ENCODE data around the gene RNLS.

The RNLS gene

GRCh38 chr10:88477343-88478085 is 105.6 kb downstream of the RNLS start:
- DNase-seq (ENCODE audit: low read depth in 2 of 2) = no peak

DNA sequence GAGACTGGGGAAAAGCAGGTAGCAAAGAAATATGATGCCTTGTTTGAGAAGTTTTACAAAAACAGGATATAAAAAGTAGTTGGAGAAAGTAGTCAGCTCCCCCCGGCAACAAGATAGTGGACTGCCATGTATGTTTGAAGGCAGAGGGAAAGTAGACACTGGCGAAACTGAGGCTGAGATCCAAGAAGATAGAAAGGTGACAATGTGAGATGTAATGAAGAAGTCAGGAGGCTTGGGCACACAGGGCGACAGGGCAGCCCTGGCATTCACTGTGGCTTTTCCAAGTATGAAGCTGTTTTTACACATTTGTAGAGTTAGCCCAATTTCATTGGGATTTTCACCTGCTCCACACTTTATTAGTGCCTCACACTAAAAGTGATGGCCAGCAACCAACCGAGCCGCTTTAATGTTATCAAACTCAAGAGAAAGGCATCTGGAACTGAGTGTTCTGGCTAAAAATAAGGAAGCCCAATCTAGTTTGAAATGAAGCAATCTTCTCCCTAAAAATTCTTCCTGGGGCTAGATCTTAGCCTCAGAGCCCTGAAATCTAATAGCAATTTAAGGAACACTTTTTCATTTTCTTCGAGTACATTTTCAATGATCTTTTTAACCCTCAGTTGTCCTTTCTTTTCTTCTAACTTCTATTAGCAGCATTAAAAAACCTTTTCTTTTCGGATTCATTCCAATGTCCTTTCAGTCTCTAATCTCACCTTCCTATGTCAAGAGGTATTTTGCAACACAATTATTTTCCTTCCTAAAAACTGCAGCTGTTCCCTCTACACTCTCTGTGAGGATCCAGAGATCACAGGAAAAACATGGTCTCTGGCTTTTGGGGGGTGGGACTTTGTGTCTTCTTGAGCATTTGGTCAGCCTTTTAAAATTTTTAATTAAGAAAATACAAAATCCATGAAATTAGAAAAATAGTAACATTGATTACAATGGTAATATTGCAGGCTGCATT is 108.0 kb downstream of the RNLS start:
- DNase-seq (ENCODE audit: low read depth in 2 of 2) = no peak

GRCh38 chr10:88473989-88474883 is 108.9 kb downstream of the RNLS start:
- no peak for DNase-seq (ENCODE audit: low read depth in 2 of 2)

GRCh38 chr10:88472540-88472939 is 110.6 kb downstream of the RNLS start:
- DNase-seq (ENCODE audit: low read depth in 2 of 2) = no peak

DNA sequence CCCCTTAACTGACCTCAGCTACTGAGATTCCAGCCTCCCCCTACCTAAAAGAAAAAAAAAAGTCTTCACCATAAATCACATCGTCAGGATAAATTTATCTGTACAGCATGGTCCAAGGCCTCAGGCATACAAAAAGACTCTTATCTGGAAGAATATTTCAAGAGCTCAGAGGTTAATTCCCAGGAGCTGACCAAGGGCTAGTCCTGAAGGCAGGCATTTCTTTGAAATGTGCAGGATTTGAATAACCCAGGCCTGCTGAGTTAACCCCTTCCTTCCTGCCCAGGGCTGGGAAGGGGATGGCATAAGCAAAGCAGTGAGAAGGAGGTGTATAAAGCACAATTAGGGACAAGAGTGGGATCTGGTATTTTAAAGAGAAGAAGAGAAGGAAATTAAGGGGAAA is 111.2 kb downstream of the RNLS start:
- no peak for DNase-seq (ENCODE audit: low read depth in 2 of 2)

DNA sequence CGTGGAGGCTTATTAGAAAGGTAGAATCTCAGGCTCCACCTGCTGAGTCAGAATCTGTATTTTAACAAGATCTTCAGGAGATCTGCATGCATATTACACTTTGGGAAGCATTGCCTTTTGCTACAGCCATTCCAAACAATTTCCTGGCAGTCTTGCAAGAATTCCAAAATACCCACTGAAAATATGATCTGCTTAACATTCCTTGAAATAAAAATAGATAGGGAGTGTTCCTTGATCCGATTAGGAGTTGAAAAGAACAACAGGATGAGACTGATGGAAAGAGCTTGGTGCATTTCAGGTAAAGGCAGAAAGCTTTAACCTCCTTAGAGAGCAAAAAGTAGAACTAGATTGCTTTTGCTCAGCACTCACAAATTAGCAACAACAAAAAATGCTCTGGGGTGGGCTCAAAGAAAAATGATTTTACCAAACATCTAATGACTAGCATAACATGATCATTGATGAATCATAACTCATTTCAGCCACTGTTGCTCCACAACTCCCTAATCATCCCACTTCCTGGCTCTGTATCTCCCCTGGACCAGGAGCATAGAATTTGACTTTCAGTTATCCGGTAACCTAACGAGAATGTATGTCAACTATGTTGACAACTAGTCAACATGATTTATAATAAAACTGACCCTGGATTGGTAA is 115.2 kb downstream of the RNLS start:
- DNase-seq (ENCODE audit: low read depth in 2 of 2) = no peak

DNA sequence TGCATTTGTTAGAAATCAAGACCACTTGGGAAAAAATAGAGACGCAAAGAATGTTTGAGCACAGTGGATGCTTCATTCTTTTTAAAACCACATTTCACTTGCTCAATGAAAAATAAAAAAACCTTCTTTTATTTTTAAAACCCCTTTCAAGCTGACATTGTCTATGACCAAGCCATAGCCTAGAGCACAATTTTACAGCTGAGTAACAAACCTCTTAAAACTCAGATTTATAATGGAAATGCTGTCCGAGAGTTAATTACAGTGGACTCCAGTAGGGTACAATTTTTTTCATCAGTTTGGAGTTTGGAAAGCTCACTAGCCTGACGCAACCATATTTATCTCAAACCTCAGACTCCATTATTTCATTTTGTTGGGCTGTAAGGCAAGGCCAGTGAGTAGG is 116.3 kb downstream of the RNLS start:
- DNase-seq (ENCODE audit: low read depth in 2 of 2) = no peak

GRCh38 chr10:88465765-88466164 is 117.4 kb downstream of the RNLS start:
- no peak for DNase-seq (ENCODE audit: low read depth in 2 of 2)

DNA sequence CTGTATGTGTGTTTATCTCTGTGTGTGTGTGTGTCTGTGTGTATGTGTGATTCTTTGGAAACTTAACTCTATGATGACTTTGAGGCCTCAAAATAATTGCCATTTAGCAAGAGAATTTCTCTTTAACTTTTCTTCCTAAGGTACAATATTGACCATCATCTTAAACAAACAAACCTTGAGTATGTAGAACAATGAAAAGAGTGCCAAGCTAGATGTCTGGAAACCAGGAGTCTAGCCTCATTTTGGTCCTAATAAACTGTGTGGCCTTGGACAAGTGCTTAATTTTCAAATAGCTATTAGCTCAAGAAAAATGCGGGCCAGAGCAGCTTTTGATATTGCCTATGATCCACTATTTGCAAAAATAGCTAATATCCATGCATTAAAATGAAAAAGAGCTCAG is 119.3 kb downstream of the RNLS start:
- DNase-seq (ENCODE audit: low read depth in 2 of 2) = no peak

DNA sequence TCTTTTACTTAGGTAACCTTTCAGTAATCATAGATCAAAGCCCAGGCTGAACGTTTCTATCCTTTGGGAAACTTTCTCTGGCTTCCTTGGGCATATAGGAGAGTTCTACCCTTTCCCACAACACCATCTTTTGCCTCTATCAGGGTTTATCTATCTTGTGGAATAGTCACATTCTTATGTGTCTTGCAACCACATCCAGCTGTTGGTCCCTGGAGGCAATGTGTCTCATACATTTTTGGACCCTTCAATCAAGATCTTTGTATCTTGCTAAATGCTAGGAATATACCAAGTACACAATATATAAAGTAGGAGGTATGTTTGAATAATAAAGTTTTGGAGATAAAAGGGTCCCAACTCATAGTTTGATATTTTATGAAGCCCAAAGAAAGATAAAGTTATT is 121.7 kb downstream of the RNLS start:
- no peak for DNase-seq (ENCODE audit: low read depth in 2 of 2)

DNA sequence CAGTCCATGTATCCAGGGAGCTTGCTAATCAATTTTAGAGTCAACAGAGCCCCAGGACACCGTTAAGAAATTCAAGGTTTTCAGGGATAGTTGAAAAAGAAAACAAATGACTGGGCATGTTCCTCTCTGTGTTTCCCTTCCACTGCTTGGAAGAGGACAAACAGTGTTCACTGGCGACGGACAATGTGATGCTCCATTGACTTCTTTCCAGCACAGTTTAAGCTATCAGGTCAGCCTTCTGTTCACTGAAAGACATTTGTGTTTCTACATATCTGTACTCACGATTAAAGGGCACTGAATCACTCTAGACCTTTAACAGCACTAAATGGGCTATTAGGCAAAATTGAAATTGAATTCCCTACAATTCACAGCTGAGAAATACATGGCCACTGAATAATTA is 123.6 kb downstream of the RNLS start:
- no peak for DNase-seq (ENCODE audit: low read depth in 2 of 2)

DNA sequence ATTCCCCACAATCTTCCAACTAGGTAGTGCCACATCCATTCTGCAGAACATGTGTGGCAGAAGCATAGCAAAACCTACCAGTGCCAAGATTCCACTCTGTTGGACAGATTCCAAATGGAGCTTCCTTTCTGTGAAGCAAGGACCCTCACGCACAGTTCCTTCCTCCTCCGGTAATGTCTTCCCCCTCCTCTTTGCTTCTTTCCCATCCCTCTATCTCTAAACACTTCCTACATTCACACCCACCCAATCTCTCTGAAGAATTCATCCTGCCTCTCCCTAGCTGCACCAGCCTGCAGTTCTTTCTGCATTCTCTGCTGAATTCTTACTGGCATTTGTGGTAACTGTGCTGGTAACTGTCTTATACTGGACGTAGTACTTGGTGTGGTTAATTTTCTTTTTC is 124.9 kb downstream of the RNLS start:
- no peak for DNase-seq (ENCODE audit: low read depth in 2 of 2)

DNA sequence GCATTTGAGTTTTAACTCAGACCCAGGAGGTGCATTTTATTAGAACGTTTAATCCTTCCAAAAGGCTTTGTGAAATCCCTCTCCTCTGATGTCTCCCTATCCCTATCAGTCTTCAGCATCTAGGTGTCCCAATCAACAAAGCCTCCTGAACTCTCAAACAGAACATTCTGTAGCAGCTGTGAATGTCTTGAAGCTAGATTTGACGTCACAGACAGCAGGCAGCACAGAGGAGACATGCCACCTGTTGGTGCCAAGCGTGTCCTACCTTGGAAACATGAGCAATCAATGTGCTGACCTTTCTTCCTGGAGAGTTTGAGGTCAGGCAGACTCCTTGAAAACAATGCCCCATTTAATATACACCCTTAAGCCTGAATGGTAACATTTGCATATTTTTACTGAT is 125.5 kb downstream of the RNLS start:
- DNase-seq (ENCODE audit: low read depth in 2 of 2) = no peak

DNA sequence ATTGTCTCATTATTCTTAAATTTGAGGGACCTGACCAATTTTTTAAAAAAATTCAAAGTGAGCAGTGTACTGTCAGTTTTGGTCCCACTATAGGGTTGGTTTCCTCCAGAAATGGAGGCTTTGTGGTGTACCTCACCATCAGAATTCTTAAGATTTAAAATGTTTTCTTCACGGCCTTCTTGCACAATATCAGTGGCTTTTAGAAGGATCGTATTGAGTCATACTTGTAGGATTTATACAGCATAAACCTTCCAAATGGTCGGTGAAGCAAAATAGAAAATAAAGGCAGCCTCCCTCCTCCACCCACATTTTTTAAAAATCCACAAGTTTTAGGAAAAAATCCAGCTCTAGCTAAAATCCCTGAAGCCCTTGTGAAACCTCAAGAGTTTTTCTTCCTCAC is 126.4 kb downstream of the RNLS start:
- no peak for DNase-seq (ENCODE audit: low read depth in 2 of 2)

GRCh38 chr10:88455831-88456230 is 127.3 kb downstream of the RNLS start:
- no peak for DNase-seq (ENCODE audit: low read depth in 2 of 2)

GRCh38 chr10:88450201-88450600 is 132.9 kb downstream of the RNLS start:
- DNase-seq (ENCODE audit: low read depth in 2 of 2) = no peak

DNA sequence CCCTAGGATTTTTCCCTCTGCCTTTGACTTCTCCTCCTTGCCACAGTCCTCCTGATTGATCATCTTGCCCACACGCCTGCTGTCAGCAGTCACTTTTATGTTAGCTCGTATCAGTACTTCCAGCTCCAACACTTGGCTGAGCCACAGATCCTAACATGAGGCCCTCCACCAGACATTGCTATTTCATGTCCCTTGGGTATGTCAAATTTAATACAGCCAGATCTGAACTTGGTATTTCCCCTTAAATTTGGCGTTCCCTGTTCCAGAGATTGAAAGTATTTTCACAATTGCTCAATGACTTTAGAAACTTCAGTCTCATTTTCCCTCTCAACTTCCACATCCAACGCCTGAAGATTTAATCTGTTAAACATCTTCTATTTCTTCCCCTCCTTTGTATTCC is 140.4 kb downstream of the RNLS start:
- no peak for DNase-seq (ENCODE audit: low read depth in 2 of 2)

DNA sequence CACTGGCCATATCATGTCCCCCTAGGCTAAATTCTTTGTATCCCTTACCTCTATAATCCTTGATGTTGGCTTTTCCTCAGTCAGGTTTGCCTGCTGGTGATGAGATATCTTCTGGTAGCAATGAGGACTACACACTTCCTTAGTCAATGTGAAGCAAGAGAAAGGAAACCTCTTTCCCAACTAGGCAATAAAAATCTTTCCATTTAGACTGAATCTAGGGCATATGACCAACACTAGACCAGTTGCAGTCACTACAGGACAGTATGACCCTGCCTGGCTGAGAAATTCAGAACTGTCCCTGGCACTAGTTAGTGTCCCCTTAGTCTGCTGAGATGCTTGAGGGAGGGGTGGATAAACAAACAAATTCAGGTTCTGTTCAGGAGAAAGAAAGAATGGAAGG is 142.6 kb downstream of the RNLS start:
- DNase-seq (ENCODE audit: low read depth in 2 of 2) = no peak

DNA sequence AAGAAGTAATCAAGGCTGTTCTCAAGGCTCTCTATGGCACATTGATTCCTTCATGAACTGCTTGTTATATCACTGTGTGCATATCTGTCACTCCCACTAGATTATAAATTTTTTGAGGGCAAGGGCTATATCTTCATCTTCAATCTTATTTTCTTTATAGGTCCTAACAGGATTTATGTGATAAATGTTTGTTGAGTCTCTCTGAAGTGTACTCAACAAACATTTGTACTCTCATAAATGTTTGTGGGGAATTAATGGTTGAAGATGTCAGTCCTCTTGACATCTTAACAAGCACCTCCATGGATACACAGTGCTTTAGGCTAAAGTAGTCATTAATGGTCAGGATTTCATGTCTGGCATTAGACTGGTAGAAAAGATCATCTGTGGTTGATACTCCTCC is 143.2 kb downstream of the RNLS start:
- no peak for DNase-seq (ENCODE audit: low read depth in 2 of 2)

DNA sequence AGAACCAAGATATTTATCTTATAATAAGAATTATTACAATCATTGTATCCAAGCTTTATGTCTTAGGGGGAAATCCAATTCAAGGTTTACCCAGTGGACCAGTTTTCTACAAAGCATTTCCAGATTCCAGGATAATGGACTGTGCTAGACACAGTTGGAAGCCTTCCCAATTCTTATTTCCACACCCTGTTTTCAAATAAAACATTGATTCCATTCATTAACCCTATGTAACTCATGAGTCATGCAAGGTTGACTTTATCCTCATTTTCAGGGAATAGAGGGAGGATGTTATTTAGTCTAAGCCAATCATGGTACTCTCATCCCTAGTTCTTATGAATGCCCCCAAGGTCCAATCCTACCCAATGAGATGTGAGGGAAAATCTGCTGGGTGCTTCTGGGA is 145.7 kb downstream of the RNLS start:
- DNase-seq (ENCODE audit: low read depth in 2 of 2) = no peak

DNA sequence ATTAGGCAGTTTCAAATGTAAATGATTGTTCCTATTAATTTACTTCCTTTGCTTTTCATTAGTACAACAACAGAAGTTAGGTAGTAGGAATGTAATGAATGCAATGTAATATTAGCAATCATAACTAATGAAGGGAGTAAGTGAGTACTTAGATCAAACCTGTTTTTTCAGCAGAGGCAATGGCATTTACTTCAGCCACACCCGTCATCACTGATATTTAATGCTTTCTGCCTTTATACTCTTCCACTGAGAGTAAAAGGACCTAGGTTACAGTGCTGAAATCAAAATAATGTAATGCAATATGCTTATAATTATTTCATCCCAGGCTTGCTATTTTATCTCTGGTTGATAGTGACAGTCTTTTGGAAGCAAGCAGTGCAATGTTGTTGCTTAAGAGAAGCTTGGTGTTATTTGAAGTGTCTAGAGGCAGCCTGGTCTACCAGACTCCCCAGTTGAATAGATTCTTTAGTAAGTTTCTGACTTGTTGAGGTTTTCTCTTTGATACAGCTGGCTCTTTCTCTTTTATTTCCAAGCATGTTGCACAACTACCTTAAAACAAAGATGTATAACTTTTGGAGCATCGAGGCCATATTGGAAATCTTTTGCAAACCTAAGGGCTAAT is 149.4 kb downstream of the RNLS start:
- no peak for DNase-seq (ENCODE audit: low read depth in 2 of 2)
